Gastroesophageal sphincter (tissue), 3 donors: Measurements from ENCODE around the gene EPHA6.

Source experiments
- POLR2AphosphoS5 ChIP-seq: sonication (generic); formaldehyde crosslinking; IDR thresholded peaks from one replicate; pipeline ENCODE4 v1.6.1; 2017; ENCODE audit warnings: antibody characterized with exemption
- TF ChIP-seq, protein P1 (sequence below), 4 experiments: fragments of 200-600 bp in 2 of 4; fragments of 450-650 bp in 2 of 4; sonication (generic) in 1 of 4; IDR thresholded peaks; one replicate each; pipeline ENCODE4 v1.5.1; 2017 to 2019; ENCODE audit warnings: antibody characterized with exemption in 4 of 4, mild to moderate bottlenecking in 2 of 4, moderate library complexity in 2 of 4

DNA sequence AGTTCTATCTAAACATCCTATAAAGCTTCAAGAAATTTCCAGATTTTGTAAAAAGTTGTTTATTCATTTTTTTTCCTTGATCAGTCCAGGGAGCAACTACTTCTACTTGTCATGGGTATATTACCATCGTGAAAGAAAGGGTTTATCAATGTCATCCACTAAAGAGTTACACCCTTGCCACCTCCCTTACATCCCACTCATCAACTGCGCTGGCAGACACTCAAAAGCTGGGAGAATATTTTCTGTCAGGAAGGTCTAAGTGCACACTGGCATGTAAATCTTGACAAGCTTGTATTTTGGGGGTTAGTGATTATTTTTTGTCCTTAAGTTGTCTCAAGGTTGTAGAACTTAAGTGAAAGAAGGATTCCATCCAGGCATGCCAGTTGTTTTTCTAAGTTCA, 761.8 kb downstream of the EPHA6 start:
- TF ChIP-seq, protein P1, sequence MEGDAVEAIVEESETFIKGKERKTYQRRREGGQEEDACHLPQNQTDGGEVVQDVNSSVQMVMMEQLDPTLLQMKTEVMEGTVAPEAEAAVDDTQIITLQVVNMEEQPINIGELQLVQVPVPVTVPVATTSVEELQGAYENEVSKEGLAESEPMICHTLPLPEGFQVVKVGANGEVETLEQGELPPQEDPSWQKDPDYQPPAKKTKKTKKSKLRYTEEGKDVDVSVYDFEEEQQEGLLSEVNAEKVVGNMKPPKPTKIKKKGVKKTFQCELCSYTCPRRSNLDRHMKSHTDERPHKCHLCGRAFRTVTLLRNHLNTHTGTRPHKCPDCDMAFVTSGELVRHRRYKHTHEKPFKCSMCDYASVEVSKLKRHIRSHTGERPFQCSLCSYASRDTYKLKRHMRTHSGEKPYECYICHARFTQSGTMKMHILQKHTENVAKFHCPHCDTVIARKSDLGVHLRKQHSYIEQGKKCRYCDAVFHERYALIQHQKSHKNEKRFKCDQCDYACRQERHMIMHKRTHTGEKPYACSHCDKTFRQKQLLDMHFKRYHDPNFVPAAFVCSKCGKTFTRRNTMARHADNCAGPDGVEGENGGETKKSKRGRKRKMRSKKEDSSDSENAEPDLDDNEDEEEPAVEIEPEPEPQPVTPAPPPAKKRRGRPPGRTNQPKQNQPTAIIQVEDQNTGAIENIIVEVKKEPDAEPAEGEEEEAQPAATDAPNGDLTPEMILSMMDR (IDR thresholded peaks at IDR 0.05), result no peak
- no peak for TF ChIP-seq POLR2AphosphoS5
